ENCODE data around the gene PCDHB1.

GRCh38 chr5:141051521-141051866 lies 320 bp downstream of the PCDHB1 start:
- no peak for TF ChIP-seq EZH2 (IDR thresholded peaks at IDR 0.05; ENCODE audit: insufficient read depth, poor library complexity, severe bottlenecking)
- no peak for TF ChIP-seq EZH2phosphoT487 (IDR thresholded peaks at IDR 0.05; ENCODE audit: insufficient read depth, low read depth)

Data from GM23248 (cell line).